NCI-H2081 (cell line): ENCODE data around the gene INAVA.

Experiments used
- DNase-seq, 2 experiments: peaks; one replicate each; lab custom pipeline; 2025; lab: John Stamatoyannopoulos, UW

Gene INAVA

GRCh38 chr1:200894712-200895442 lies at the start of gene INAVA:
INAVA (plus strand) TSS chr1:200894900; CDS start chr1:200898401, 3,501 bp downstream.
- DNase-seq = no peak

- DNase-seq = no peak
Measured at GRCh38 chr1:200845360-200845759, 49.3 kb upstream of the INAVA start.

GRCh38 chr1:200846398-200846797 lies 48.3 kb upstream of the INAVA start:
- DNase-seq = no peak

GRCh38 chr1:200849430-200849829 lies 45.3 kb upstream of the INAVA start:
- no peak for DNase-seq

GRCh38 chr1:200850554-200850953 lies 44.1 kb upstream of the INAVA start:
- DNase-seq = no peak

- no peak for DNase-seq
Measured at GRCh38 chr1:200856716-200857357, 37.9 kb upstream of the INAVA start.

- DNase-seq = no peak
Measured at GRCh38 chr1:200857804-200858203, 36.9 kb upstream of the INAVA start.

GRCh38 chr1:200861937-200862647 lies 32.6 kb upstream of the INAVA start:
- no peak for DNase-seq

- DNase-seq = no peak
Measured at GRCh38 chr1:200862713-200863415, 31.8 kb upstream of the INAVA start.

- no peak for DNase-seq
Measured at GRCh38 chr1:200866116-200866515, 28.6 kb upstream of the INAVA start.

- DNase-seq = no peak
Measured at GRCh38 chr1:200866521-200866920, 28.2 kb upstream of the INAVA start.

- DNase-seq = no peak
Measured at GRCh38 chr1:200867018-200867811, 27.5 kb upstream of the INAVA start.

GRCh38 chr1:200869376-200869752 lies 25.3 kb upstream of the INAVA start:
- no peak for DNase-seq

GRCh38 chr1:200869753-200870391 lies 24.8 kb upstream of the INAVA start:
- DNase-seq = no peak

GRCh38 chr1:200872446-200873115 lies 22.1 kb upstream of the INAVA start, which contains the start of gene GPR25:
GPR25 (plus strand) TSS chr1:200872981; CDS start chr1:200873038, 57 bp downstream.
- no peak for DNase-seq

- DNase-seq = no peak
Measured at GRCh38 chr1:200873116-200873670, 21.5 kb upstream of the INAVA start.

- no peak for DNase-seq
Measured at GRCh38 chr1:200873671-200874397, 20.9 kb upstream of the INAVA start.

GRCh38 chr1:200874694-200875093 lies 20.0 kb upstream of the INAVA start:
- DNase-seq = no peak

GRCh38 chr1:200875416-200875815 lies 19.3 kb upstream of the INAVA start:
- no peak for DNase-seq
